HG03196 (cell line): ENCODE results near the gene KLHL6.
A peak's percentile ranks its signal among the peaks of the same experiment; 100 is the strongest.
"Not testable (repeated sequence)": the region's sequence is repeated elsewhere in the genome, so short reads cannot be mapped to it uniquely, and the experiment has no call there.

Source experiments
- ATAC-seq: cut with Tn5 transposase; IDR thresholded peaks from one replicate; pipeline ENCODE4 v1.9.1; 2021; ENCODE audit not compliant: unreplicated experiment

Gene KLHL6

GRCh38 chr3:183454064-183454463, 101.4 kb downstream of the KLHL6 start:
- ATAC-seq: no peak

GRCh38 chr3:183449791-183450190, 105.7 kb downstream of the KLHL6 start:
- no peak for ATAC-seq

- no peak for ATAC-seq
Measured at GRCh38 chr3:183449391-183449790, 106.1 kb downstream of the KLHL6 start.

GRCh38 chr3:183448369-183449128, 107.0 kb downstream of the KLHL6 start:
- no peak for ATAC-seq

- ATAC-seq: peak; percentile 74
Measured at GRCh38 chr3:183447206-183448001, 108.1 kb downstream of the KLHL6 start.

GRCh38 chr3:183446838-183447205, 108.7 kb downstream of the KLHL6 start:
- ATAC-seq: no peak

GRCh38 chr3:183444748-183445147, 110.8 kb downstream of the KLHL6 start:
- no peak for ATAC-seq

- ATAC-seq: no peak
Measured at GRCh38 chr3:183443395-183444385, 111.8 kb downstream of the KLHL6 start.

GRCh38 chr3:183442994-183443393, 112.5 kb downstream of the KLHL6 start:
- no peak for ATAC-seq

- ATAC-seq: not testable (repeated sequence)
Measured at GRCh38 chr3:183440521-183440920, 115.0 kb downstream of the KLHL6 start.

- ATAC-seq: no peak
Measured at GRCh38 chr3:183439515-183439914, 116.0 kb downstream of the KLHL6 start.

GRCh38 chr3:183438735-183439134, 116.8 kb downstream of the KLHL6 start:
- no peak for ATAC-seq

GRCh38 chr3:183437666-183438564, 117.6 kb downstream of the KLHL6 start:
- no peak for ATAC-seq
